Measurements from ENCODE around the gene VWA5A.

DNA sequence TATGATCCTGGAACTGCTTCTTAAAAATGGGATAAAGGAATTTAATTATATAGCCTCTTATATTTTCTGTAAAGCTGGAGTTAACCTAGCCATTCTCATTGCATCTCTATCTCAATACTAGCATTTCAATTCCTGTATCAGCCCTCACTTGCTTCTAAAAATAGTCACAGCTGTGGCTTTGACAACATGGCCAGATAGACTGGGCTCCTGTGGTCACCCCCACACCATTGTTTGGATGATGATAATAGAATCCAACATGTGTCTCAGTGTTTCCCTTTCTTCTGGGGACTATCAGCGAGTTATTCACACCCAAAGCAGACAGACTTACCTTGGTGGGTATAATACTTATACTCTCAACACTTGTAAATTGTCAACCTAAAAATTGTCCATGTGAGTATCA lies 6.9 kb downstream of the VWA5A start:
- TF ChIP-seq, protein P1, sequence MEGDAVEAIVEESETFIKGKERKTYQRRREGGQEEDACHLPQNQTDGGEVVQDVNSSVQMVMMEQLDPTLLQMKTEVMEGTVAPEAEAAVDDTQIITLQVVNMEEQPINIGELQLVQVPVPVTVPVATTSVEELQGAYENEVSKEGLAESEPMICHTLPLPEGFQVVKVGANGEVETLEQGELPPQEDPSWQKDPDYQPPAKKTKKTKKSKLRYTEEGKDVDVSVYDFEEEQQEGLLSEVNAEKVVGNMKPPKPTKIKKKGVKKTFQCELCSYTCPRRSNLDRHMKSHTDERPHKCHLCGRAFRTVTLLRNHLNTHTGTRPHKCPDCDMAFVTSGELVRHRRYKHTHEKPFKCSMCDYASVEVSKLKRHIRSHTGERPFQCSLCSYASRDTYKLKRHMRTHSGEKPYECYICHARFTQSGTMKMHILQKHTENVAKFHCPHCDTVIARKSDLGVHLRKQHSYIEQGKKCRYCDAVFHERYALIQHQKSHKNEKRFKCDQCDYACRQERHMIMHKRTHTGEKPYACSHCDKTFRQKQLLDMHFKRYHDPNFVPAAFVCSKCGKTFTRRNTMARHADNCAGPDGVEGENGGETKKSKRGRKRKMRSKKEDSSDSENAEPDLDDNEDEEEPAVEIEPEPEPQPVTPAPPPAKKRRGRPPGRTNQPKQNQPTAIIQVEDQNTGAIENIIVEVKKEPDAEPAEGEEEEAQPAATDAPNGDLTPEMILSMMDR (IDR thresholded peaks at IDR 0.05) = no peak
- TF ChIP-seq EP300 (IDR thresholded peaks at IDR 0.05) (no peak), POLR2A (IDR thresholded peaks at IDR 0.05) (no peak)
